Thyroid gland (tissue), 4 donors: ENCODE data around the gene RAPGEF4.

Experiments
- POLR2A ChIP-seq, 2 donors: fragments of 450-650 bp; IDR thresholded peaks; one replicate each; pipeline ENCODE4 v1.6.1; 2017; ENCODE audit warnings: antibody characterized with exemption in 2 of 2, mild to moderate bottlenecking in 2 of 2, moderate library complexity in 1 of 2
- TF ChIP-seq, protein P1 (sequence below), 6 experiments: fragments of 200-600 bp in 3 of 6; fragments of 450-650 bp in 3 of 6; sonication (generic) in 3 of 6; IDR thresholded peaks; one replicate each; pipeline ENCODE4 v1.5.1; 2016 to 2019; ENCODE audit warnings: antibody characterized with exemption in 6 of 6, mild to moderate bottlenecking in 2 of 6, inconsistent platforms in 1 of 6, moderate library complexity in 1 of 6

DNA sequence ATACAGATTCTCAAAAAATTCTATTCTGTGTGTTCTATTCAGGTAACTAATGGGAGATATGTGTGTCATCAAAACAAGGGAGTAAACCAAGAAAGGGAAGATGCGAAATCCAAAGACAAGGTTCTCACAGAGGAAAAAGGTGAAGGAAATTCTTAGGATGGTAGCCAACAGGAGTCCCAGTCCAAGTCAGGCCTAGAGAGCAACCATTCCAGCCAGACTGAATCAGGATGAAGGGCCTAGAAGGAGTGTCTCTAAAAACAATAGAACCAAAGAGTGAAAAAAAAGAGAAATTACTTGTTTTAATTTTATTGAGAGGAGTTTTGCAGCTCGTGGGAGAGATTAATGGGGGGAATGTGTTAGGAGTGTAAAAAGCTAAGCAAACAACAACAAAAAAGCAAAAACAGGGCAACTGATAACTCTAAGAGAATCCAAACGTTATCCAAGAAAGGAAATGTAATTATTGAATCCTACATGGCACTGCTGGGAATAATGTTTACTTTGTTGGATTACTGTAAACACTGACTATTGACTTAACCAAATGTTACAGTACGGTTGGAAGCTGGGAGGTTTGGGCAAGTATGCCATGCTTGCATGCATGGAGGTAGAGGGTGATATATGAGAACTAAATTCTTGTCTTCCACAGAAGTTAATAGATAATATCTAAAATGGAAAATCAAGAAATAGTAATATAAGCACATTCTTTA, 352.3 kb downstream of the RAPGEF4 start:
- TF ChIP-seq, protein P1, sequence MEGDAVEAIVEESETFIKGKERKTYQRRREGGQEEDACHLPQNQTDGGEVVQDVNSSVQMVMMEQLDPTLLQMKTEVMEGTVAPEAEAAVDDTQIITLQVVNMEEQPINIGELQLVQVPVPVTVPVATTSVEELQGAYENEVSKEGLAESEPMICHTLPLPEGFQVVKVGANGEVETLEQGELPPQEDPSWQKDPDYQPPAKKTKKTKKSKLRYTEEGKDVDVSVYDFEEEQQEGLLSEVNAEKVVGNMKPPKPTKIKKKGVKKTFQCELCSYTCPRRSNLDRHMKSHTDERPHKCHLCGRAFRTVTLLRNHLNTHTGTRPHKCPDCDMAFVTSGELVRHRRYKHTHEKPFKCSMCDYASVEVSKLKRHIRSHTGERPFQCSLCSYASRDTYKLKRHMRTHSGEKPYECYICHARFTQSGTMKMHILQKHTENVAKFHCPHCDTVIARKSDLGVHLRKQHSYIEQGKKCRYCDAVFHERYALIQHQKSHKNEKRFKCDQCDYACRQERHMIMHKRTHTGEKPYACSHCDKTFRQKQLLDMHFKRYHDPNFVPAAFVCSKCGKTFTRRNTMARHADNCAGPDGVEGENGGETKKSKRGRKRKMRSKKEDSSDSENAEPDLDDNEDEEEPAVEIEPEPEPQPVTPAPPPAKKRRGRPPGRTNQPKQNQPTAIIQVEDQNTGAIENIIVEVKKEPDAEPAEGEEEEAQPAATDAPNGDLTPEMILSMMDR (IDR thresholded peaks at IDR 0.05), result no peak
- no peak for TF ChIP-seq POLR2A (IDR thresholded peaks at IDR 0.05)
